ENCODE results near the gene PARP12.

DNA sequence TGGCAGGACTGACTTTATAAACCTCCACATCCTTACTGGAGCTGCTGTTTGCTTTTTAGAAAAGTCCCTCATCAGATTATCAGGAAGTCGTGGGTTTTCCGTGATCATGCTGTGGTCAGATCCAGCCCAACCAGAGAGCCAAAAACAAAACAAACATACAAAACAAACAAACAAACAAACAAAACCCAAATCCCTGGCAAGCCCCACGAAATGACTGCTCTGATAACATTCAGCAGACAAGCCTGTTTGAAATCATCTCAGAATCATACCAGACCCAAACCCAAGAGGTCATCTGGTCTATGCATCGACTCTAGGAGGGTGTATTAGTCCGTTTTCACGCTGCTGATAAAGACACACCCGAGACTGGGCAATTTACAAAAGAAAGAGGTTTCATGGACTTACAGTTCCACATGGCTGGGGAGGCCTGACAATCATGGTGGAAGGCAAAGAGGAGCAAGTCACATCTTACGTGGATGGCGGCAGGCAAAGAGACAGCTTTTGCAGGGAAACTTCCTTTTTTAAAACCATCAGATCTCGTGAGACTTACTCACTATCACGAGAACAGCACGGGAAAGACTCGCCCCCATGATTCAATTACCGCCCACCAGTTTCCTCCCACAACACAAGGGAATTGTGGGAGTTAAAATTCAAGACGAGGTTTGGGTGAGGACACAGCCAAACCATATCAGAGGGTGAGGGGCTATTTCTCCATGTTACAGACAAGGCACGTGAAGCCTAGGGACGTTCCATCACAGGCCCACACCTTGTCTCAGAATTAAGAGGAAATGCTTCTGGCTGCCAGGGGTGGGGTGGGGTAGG lies 85.7 kb downstream of the PARP12 start:
- TF ChIP-seq, protein P1, sequence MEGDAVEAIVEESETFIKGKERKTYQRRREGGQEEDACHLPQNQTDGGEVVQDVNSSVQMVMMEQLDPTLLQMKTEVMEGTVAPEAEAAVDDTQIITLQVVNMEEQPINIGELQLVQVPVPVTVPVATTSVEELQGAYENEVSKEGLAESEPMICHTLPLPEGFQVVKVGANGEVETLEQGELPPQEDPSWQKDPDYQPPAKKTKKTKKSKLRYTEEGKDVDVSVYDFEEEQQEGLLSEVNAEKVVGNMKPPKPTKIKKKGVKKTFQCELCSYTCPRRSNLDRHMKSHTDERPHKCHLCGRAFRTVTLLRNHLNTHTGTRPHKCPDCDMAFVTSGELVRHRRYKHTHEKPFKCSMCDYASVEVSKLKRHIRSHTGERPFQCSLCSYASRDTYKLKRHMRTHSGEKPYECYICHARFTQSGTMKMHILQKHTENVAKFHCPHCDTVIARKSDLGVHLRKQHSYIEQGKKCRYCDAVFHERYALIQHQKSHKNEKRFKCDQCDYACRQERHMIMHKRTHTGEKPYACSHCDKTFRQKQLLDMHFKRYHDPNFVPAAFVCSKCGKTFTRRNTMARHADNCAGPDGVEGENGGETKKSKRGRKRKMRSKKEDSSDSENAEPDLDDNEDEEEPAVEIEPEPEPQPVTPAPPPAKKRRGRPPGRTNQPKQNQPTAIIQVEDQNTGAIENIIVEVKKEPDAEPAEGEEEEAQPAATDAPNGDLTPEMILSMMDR (IDR thresholded peaks at IDR 0.05): no peak
- no peak for TF ChIP-seq POLR2A (IDR thresholded peaks at IDR 0.05)
